Amygdala (tissue), 56 donors: ENCODE results near the gene PIAS4.

Experiments
- DNase-seq, 56 donors: peaks; one replicate each; lab custom pipeline; 2025; lab: John Stamatoyannopoulos, UW

Gene PIAS4

GRCh38 chr19:3976495-3977241, 30.9 kb upstream of the PIAS4 start:
- DNase-seq = no peak

GRCh38 chr19:3977242-3978143, 30.0 kb upstream of the PIAS4 start:
- DNase-seq = no peak

GRCh38 chr19:3978145-3978544, 29.4 kb upstream of the PIAS4 start:
- no peak for DNase-seq

GRCh38 chr19:3979289-3979673, 28.3 kb upstream of the PIAS4 start:
- DNase-seq = no peak

- no peak for DNase-seq
These were observed 27.7 kb upstream of the PIAS4 start for GRCh38 chr19:3979674-3980352.

- no peak for DNase-seq
These were observed 26.9 kb upstream of the PIAS4 start for GRCh38 chr19:3980353-3981251.

- no peak for DNase-seq
These were observed 26.2 kb upstream of the PIAS4 start for GRCh38 chr19:3981373-3981735.

- DNase-seq = no peak
These were observed 25.5 kb upstream of the PIAS4 start for GRCh38 chr19:3981736-3982681.

GRCh38 chr19:3982701-3983541, 24.6 kb upstream of the PIAS4 start:
- DNase-seq = no peak

- no peak for DNase-seq
These were observed 24.0 kb upstream of the PIAS4 start for GRCh38 chr19:3983542-3983914.

GRCh38 chr19:3983936-3984583, 23.5 kb upstream of the PIAS4 start:
- DNase-seq = peak in 2 of 56 donors; percentile 4 to 13

GRCh38 chr19:3984584-3984907, 23.0 kb upstream of the PIAS4 start:
- DNase-seq = no peak

GRCh38 chr19:3984908-3985642, 22.5 kb upstream of the PIAS4 start, which contains the start of gene EEF2:
Gene EEF2, minus strand, starts transcription at chr19:3985463. Its CDS starts 83 bp downstream, at chr19:3985380.
- DNase-seq = peak; percentile 34 to 89 (median 76)

- no peak for DNase-seq
These were observed 21.8 kb upstream of the PIAS4 start for GRCh38 chr19:3985643-3986259.

GRCh38 chr19:3986260-3987041, 21.1 kb upstream of the PIAS4 start:
- DNase-seq = peak in 33 of 56 donors; percentile 8 to 79 (median 39)
